ENCODE data around the gene KATNAL1.

KATNAL1 gene

DNA sequence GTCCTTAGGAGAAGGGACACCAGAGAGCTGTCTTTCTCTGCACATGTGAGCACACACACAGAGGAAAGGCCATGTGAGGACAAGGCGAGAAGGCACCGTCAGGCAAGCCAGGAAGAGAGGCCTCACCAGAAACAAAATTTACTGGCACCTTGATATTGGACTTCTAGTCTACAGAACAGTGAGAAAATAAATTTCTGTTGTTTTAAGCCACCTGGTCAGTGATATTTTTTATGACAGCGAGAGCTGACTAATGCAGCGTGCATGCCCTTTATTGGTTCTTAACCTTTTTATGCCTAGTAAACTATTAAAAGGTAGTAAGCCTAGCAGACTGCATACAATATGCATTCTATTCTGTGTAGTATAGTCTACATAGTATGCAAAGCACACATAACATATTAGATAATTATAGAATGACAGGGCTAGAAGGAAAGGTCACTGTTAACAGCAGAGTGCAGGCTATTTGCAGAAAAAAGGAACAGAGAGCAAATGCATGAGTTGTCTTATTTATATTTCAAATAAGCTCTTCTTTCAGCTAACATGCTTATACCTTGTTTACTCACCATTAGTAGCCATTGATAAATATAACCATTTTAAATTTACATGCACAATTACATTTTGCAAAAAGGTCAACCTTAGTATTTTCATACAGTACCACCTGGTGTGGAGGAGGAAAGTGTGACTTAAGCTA lies 25.2 kb upstream of the KATNAL1 start:
- DNase-seq (ENCODE audit: low read depth, low spot score): no peak

DNA sequence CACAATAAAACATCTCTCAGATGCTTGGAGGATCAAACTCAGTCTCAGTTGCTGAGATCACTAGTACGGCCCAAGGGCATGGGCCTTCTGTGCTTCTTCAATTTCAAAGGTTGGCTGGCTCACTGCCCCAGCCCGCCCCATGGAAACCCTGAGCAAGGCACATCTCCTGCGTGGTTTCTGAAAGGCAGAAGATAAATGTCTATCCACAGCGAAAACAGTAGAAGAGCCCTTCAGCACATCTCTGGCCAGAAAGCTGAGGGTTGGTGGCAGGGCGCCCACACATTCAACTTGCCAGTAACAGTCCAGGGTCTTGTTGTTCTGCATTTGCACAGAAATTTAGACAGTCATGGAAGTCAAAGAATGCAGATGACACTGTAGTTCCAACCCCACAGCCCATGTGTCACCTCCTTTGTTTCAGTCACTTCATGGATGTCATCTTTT lies 24.0 kb upstream of the KATNAL1 start:
- DNase-seq (ENCODE audit: low read depth, low spot score): no peak

DNA sequence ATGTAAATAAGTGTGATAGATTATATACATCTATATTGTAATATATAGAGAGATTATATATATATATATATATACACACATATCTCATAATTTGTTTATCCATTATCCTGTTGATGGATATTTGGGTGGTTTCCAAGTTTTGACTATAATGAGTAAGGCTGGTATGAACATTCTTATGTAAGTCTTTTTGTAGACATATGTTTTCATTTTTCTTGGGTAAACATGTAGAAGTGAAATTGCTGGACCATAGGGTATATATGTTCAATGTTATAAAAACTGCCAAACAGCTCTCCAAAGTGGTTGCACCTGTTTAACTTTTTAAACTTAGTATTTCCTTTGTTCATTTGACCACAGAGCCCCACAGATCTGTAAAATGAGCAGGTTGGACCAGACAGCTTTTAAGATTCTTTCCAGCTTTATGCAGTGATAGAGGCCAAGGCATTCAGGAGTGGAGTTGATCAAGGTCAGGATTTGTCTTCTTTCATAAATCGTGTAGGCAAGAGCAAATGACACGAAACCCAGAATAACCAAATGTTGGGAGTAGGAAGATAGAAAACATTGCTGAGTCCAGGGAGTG lies 21.7 kb upstream of the KATNAL1 start:
- DNase-seq (ENCODE audit: low read depth, low spot score): no peak

DNA sequence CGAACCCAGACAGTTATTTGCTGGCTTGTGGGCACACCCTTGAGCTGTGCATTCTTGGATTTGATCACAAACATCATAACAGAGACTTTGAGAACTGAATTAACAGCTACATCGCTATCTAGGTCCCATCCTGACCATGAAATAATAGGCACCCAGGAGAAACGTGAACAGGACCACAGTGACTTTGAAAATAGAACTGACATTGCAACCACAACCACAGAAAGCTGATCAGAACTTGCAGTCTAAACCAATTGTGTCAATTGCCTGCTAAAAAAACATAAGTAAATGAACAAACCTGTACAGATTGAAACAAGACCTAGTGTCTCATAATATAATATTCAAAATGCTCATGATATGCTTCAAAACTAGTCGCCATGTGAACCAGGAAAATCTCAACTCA lies 18.3 kb upstream of the KATNAL1 start:
- no peak for DNase-seq (ENCODE audit: low read depth, low spot score)

DNA sequence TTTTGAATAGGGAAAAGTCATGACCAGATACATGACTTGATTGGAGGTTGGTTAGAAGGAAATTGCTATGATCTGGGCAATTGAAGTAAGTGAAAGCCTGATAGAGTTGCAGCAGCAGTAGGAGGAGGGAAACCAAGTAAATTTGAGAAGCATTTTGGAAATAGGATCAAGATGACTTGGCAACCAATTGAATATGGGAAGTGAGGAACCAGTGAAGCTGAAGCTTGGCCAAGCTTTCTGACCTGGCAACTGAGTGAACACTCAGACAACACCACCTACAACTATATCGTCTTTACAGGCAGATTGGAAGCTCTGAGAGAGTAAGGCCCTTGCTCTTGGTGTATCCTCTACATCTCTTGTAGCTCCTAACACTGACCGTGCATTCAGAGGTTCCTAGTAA lies 16.2 kb upstream of the KATNAL1 start:
- no peak for DNase-seq (ENCODE audit: low read depth, low spot score)

DNA sequence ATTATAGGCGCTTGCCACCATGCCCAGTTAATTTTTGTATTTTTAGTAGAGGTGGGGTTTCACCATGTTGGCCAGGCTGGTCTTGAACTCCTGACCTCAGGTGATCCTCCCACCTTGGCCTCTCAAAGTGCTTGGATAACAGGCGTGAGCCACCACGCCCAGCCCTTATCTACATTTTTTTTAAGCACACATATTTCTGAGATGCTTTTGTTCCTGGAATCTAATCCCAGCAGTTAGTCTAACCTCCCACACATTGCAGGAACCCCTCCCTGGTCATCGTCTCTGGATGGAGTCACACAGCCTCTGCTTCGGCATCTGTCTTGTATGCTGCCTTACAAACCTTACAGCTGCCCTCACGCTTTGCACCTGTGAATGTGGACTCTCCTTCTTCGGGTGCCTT lies 15.1 kb upstream of the KATNAL1 start:
- DNase-seq (ENCODE audit: low read depth, low spot score): no peak

DNA sequence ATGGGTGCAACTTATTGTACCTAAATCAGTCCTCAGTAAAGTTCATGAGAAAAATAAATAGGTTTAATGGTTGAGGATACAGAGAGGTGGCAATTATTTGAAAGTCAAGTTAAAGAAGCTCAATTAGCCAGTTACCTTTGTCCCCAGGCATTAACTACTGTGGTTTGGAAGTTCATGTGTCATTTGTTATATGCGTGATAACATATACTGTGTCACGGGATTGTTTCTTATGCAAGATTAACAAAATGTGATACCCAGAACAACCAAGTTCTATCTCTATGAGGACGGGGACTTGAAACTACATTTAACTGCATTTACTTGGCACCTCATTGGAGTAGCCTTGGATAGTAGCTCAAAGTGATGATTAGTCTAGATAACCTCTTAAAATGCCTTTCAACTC lies 13.9 kb upstream of the KATNAL1 start:
- no peak for DNase-seq (ENCODE audit: low read depth, low spot score)

DNA sequence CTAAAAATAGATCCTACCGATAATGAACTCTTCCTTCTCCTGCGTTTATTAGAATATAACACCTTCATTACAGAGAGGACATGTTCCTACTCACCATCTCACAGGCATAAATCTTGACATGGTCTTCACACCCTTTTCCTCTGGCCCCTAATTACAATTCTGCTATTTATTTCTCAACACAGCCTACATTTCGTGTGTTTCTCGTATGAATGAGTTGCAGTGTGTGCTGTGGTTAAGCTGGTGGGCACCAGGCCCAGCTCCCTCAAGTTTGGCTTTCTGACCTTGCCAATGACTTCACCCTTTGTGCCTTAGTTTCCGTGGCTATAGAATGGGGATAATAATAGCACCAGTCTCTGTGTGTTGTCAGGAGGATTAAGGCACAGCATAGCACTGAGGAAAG lies 12.3 kb upstream of the KATNAL1 start:
- DNase-seq (ENCODE audit: low read depth, low spot score): no peak

DNA sequence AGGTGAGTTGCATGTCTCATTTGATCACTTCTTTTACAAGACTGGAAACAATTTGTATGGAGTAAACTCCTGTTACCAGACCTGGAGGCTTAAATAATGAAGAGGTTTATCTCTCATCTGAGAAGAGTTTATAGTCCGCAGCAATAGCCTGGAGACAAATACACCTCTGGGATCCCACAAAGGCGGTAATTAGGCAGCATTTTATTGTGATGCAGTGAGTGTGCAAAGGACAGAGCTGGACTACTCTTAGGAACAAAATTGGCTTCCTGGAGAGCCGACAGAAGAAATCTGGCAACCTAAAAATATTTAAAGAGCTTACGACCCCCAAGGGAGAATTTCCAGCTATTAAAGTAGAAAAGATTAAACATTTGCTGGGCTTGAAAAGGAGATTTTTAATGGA lies 11.8 kb upstream of the KATNAL1 start:
- DNase-seq (ENCODE audit: low read depth, low spot score): no peak

DNA sequence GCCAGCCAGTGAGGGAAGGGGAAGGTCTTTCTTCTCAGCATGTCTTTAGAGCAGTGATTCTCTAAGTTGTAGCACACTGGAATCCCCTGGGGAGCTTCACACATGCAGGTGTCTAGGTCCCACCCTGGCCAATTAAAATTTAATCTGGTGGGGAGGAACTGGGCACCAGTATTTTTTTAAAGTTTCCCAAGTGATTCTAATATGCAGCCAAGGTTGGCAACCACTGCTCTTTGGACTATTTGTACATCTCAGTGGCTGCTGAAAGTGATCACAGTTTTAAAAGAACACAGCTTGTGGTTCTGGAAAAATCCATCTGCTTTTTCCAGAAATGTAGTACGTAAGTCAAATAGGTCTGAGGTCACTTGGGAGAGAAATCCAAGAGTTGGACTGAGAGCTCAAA lies 10.7 kb upstream of the KATNAL1 start:
- no peak for DNase-seq (ENCODE audit: low read depth, low spot score)

DNA sequence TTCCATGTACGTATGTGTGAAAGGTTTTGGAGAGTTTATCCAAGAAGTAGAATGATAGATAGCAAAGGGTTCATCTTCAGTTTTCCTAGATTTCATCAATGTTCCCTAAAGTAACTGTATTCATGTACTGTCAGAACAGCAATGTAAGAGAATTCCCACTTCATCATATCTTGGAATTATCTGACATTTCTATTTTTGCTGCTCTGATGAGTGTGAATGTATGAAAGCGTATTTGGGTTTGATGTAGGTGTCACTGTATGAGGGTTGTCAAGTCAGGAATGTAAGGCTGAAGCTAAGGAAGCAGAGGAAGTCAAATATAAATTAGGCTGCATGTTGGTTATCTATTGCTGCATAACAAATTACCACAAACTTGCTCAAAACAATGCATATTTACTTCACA lies 7.2 kb upstream of the KATNAL1 start:
- DNase-seq (ENCODE audit: low read depth, low spot score): no peak

DNA sequence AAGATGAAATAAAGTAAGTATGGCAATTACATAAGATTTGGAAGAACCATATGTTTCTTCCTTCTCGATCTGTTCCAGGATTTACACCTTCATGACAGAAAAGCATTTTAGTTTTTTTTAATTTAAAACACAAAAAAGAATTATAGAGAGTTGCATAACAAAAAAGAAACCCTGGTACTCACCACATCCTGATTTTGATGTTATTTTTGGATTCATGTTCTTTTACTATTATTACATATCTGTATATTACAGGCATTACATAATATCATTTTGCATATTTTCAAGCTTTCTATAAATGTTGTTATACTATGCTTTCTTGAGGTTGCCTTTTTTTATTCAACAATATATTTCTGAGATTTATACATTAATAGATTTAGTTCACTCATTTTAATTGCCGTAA lies 6.7 kb upstream of the KATNAL1 start:
- no peak for DNase-seq (ENCODE audit: low read depth, low spot score)

DNA sequence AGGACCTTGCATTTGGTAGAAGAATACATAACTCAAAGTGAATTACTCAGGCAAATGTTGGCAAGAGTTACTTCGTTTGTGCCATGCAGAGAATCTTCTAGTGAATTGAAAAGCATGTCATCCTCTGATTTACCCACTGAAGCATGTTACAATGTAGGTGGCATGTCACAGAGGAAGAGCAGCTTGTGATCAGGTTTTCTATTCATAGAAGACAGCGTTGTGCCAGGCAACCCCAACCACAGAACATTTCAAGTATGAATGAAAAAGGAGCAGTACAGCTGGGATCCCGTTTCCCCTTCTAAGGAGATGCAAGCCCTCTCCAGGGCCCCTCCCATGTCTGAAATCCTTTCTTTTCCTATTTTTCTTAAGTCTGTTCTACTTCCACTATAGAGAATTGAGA lies 6.0 kb upstream of the KATNAL1 start:
- DNase-seq (ENCODE audit: low read depth, low spot score): no peak

DNA sequence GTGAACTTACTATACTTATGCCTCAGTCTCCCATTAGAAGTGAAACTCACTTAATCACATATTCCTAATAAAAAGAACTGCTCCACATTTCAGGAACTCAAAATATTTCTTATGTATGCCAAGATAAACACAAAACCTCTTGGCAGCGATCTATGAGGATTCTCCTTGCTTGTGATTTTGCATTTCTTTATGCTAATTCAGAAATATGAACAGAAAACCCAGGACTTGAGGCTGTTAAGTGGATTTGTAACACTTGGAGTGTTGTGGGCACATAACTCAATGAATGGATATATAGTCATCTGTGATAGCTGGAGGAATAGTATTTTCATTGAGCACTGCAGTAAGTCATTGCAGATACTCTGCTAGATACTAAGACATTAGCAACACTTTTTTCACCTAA lies 5.6 kb upstream of the KATNAL1 start:
- DNase-seq (ENCODE audit: low read depth, low spot score): no peak

DNA sequence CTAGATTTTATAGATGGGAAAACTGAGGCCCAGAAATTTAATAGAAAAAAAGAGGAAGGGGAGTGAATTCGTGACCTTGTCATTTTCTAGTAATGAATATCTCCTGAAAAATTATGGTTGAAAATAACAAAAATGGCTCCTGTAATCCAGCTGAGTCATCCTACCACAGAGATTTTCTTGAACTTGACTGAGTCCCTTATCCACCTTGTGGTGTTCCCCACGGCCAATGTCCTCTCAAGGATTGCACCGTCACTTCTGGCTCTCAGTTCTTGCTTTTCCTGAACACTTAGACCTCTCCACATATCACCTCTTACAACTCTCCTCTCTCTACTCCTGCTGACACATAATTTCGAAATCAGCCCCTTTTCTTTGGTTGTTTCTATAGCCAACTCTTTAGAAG lies 1.2 kb upstream of the KATNAL1 start:
- DNase-seq (ENCODE audit: low read depth, low spot score): no peak

DNA sequence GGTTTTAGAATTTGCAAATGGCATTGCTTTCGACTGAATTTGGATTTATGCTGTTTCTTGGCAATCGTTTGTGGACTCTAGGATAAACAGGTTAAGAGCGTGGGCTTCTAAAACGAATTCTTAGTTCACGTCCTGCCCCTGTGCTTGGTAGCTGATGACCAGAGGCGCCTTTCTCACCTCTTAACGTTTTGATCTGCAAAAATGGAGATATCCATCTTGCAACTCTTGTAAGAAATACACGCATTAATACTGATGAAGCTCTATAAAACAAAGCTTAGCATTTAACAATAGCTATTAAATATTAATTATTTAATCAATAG lies 580 bp upstream of the KATNAL1 start:
- DNase-seq (ENCODE audit: low read depth, low spot score): no peak

DNA sequence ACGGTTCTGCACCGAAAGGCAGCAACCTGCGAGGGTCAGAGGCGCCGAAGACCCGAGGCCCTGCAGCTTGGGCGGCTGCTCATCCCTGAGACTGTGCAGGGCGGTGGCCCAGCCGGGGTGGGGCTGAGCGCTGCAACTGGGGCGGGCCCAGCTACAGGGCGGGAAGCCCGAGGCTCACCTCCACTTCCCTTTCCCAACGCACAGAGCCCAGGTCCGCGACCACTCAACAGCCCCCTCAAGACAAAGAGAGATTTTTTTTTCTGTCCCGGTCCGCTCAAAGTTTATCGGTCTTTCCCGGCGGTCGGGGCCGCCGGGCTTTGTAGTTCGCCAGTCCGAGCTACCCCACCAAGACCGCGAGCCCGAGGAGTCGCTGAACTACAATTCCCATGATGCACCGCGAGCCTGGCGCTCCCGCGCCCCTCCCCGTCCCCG lies 573 bp downstream of the KATNAL1 start:
- DNase-seq (ENCODE audit: low read depth, low spot score): peak; percentile 84

DNA sequence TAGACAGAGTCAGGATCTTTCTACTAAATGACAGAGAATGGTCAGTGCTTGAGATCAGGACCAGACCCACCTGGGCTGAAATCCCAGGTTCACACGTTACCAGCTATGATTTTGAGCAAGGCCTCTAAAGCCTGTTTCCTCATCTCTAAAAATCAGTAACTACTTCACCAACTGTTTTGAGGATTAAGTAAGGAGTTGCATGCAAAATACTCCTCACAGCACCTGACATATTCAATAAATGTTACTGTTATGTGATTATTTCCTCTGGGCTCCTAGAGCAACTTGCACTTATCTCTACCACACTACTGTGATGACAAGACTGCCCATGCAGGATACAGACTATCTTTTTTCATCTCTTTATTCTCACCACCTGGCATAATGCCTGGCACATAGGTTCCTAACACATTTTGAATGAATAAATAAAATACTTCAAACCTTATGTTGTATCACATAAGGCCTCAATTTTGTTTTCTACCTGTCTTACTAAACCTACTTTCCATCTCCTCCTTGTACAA lies 1.8 kb downstream of the KATNAL1 start:
- no peak for DNase-seq (ENCODE audit: low read depth, low spot score)

DNA sequence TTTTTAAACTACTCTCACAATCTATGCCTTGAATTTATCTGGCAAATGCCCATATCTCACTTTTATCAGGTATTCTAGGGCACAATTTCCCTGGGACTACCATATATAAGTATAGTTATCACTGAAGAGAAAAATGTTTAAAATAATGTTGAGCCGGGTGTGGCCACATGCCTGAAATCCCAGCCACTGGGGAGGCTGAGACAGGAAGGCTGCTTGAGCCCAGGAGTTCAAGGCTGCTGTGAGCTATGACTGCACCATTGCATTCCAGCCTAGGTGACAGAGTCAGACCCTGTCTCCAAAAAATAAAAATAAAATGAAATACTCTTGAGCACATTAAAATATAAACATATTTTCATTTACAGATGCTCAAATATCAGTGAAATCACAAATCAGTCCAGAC lies 4.1 kb downstream of the KATNAL1 start:
- DNase-seq (ENCODE audit: low read depth, low spot score): no peak

DNA sequence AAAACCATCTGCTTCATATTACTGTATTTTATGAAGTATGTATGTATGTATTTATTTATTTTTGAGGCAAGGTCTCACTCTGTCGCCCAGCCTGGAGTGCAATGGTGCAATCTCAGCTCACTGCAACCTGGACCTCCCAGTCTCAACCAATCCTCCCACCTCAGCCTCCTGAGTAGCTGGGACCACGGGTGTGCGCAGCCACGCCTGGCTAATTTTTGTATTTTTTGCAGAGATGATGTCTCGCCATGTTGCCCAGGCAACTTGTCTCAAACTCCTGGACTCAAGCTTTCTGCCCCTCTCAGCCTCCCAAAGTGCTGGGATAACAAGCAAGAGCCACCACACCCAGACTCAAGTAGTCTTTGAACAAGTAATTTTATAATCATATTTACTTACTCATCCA lies 5.5 kb downstream of the KATNAL1 start:
- DNase-seq (ENCODE audit: low read depth, low spot score): no peak

DNA sequence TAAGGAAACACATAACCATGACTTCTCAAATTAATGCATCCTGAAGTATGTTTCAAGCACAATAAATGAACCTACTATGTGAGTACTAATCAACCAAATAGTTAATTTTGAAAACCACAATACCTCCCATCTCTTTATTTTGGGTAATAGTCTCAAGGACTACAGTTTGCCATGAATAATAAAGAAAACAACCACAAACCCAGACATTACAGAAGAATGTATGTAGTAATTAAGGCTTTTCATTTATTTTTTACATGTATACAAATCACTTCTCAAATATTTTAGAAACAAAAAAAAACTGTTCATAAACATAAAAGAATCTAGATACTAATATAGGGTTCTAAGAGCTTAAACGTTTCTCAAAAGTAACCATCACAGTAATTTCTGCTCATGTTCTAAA lies 6.8 kb downstream of the KATNAL1 start:
- DNase-seq (ENCODE audit: low read depth, low spot score): no peak

DNA sequence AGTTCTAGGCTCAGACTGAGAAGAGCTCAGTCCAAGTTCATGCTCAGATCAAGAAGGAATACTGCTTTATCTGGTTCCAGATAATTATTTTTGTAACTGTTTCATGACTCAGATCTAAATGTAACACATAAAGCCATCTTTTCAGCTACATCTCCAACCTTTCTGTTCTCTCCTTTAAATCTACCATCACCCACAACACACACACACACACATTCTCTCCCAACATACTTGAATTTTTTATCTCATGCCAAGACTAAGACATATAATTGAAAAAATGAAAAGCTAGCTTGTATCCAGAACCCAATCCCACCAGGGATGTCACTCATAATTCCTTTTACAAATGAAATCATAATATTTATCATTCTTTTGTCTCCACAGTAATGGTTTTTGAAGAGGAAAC lies 7.6 kb downstream of the KATNAL1 start:
- no peak for DNase-seq (ENCODE audit: low read depth, low spot score)

DNA sequence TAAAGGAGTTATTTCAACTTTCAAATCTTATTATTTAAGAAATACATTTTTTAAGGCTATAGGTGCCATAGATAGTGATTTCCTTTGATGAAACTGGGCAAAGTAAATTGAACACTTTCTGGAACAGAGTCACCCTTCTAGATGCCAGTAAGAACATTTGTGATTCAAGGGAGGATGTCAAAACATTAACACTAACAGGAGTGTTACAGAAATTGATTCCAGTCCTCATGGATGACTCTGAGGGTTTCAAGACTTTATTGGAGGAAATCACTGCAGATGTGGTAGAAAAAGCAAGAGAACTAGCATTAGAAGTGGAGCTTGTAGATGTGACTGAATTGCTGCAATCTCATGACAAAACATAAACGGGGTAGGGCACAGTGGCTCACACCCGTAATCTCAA lies 12.2 kb downstream of the KATNAL1 start:
- DNase-seq (ENCODE audit: low read depth, low spot score): no peak

DNA sequence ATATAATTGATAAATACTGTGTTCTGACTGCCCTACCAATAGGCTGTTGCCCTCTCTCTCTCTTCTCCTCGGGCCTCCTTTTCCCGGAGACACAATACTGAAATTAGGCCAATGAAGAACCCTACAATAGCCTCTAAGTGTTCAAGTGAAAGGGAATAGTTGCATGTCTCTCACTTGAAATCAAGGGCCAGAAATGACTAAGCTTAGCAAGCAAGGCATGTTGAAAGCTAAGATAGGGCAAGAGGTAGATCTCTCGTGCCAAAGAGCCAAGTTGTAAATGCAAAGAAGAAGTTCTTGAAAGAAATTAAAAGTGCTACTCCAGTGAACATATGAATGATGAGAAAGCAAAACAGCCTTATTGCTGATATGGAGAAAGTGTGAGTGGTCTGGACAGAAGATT lies 13.3 kb downstream of the KATNAL1 start:
- no peak for DNase-seq (ENCODE audit: low read depth, low spot score)
